ENCODE data around the gene USP20.

GRCh38 chr9:129884220-129885017, 49.2 kb downstream of the USP20 start:
- TF ChIP-seq POLR2A (IDR thresholded peaks at IDR 0.05; ENCODE audit: low read length) = peak; percentile 91
- no peak for TF ChIP-seq GATA1 (IDR thresholded peaks at IDR 0.05; ENCODE audit: low read depth, low read length)

Data from erythroblast (primary cell).